ENCODE measurements around the gene TLE2.

The TLE2 gene

DNA sequence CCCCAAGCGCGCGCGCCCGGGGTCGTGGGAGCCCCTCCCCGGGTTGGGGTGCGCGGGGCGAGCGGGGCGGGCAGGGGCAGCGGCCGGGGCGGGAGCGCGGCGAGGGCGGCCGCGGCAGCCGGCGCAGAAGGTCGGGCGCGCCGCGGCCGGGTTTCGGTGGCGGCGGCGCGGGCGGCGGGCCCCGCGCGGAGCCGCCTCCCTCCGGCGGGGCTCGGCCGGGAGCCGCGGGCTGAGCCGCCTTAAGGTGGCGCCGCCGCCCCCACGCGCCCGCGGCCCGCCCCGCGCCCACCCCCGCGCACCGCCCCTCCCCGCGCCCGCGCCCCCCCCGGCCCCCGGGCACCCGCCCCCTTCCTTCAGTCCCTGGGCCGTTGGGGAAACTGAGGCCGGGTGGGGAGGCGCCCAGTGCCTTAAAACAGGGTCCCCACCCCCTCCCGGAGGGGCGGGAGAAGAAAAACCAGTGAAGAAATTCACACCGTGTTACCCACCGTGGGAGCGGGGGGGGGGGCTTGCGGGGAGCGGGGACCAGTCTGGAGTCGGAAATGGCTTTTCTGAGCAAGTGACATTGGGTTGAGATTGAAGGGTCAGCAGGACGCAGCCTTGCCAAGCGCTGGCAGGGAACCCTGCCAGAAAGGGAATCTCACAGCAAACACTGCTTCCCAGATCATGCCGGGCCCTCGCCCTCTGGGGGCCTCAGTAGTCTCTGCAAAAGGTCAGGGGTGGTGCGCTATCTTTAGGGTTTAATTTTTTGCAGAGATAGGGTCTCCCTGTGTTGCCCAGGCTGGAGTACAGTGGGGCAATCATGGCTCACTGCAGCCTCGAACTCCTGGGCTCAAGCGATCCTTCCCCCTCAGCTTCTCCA, at the start of gene TLE2:
TLE2 (minus strand) TSS at position 216 of the 859 bp plus-strand sequence. CDS start 376 bp downstream, outside the sequence.
- Histone ChIP-seq H3K4me3 (peak within 1 kb of the TSS; percentile 82), H3K27ac (peak within 1 kb of the TSS; percentile 14 to 55)
- TF ChIP-seq, protein P1, sequence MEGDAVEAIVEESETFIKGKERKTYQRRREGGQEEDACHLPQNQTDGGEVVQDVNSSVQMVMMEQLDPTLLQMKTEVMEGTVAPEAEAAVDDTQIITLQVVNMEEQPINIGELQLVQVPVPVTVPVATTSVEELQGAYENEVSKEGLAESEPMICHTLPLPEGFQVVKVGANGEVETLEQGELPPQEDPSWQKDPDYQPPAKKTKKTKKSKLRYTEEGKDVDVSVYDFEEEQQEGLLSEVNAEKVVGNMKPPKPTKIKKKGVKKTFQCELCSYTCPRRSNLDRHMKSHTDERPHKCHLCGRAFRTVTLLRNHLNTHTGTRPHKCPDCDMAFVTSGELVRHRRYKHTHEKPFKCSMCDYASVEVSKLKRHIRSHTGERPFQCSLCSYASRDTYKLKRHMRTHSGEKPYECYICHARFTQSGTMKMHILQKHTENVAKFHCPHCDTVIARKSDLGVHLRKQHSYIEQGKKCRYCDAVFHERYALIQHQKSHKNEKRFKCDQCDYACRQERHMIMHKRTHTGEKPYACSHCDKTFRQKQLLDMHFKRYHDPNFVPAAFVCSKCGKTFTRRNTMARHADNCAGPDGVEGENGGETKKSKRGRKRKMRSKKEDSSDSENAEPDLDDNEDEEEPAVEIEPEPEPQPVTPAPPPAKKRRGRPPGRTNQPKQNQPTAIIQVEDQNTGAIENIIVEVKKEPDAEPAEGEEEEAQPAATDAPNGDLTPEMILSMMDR (IDR thresholded peaks at IDR 0.05): no peak

DNA sequence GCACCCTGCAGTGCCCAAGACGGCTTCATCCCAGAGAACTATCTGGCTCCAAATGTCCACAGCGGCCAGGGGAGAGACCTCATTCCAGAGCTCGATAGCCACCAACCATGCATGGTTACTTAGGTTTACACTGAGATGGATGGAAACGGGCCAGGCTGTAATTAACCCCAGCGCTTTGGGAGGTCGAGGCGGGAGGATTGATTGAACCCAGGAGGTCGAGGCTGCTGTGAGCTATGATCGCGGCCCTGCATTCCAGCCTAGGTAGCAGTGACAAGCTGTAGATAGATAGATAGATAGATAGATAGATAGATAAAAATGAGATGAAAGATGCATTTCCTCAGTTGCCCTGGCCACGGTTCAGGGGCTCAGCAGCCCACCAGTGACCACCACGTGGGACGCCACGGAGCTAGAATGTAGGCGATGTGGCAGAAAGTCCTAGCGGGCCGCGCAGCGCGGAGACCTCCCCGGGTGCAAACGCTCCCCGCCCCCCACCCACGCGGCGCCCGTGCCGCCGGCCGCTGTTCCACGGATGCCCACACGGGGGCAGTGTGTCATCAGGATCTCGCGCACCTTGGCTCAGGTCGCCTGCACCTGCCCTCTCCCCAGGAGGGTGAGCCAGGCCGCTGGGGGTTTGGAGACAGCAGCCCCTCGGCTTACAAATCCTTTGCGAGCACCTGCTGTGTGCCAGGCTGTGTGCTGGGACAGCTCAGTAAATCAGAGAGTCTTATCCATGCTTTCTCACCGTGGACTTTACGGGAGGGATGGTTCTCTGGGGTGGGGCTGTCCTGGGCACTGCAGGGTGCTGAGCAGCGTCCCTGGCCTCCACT, 46.7 kb upstream of the TLE2 start:
- DNase-seq (ENCODE audit: low spot score): no peak
- TF ChIP-seq, protein P1 (IDR thresholded peaks at IDR 0.05): peak; percentile 97
- H3K4me3 ChIP-seq: peak overlapping the region; percentile 37
- H3K27ac ChIP-seq: no peak overlapping the region

More for the DNA sequence above, at the start of gene TLE2:
- DNase-seq (ENCODE audit: low spot score): no peak

DNA sequence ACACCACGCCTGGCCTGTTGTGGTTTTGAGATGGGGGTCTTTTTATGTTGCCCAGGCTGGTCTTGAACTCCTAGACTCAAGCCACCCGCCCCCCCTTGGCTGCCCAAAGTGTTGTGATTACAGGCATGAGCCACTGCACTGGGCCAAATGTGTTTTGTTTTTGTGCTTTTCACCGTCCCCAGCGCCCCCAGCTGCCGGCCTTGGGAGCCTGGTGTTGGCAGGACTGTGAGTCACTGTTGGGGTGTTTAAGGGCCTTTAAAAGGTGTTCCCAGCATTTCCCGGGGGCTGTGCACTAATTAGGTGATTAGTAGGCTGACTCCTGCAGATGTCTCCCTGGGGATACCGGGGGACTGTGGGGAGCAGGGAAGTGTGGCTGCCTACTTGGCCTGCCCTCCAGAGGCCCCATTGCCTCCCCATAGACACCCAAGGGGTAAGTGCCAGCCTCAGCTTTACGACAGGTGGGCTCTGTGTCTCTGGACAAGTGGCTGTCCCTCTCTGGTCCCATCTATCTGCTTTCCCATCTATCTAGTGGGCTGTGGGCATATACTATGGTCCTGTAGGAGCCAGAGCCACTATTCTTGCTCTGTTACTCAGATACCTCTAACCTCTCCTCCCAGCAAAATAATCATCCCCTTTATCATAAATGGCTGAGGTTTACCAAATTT, 45.0 kb upstream of the TLE2 start:
- H3K4me3 ChIP-seq: no peak overlapping the region
- DNase-seq (ENCODE audit: low spot score): peak; percentile 71
- H3K27ac ChIP-seq: no peak overlapping the region
- TF ChIP-seq, protein P1 (IDR thresholded peaks at IDR 0.05): no peak

DNA sequence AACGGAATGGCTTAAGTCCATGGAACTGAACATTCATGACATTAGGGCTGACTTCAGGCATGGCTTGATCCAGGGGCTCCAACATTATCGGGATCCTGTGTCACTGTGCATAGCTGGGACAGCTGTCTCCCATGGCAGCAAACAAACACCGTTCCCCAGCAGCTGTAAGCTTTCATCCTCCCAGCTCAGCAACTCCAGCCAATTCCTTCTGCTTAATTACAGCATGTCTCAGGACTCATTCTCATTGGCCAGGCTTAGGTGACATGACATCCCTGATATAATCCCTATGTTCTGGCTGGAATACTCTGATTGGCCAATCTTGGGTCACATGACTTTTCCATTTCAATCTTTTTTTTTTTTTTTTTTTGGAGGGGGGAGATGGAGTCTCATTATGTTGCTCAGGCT, 44.1 kb upstream of the TLE2 start:
- peak; percentile 65 for DNase-seq (ENCODE audit: low spot score)
- Histone ChIP-seq H3K4me3 (no peak overlapping the region), H3K27ac (no peak overlapping the region)
- TF ChIP-seq, protein P1 (IDR thresholded peaks at IDR 0.05): no peak

DNA sequence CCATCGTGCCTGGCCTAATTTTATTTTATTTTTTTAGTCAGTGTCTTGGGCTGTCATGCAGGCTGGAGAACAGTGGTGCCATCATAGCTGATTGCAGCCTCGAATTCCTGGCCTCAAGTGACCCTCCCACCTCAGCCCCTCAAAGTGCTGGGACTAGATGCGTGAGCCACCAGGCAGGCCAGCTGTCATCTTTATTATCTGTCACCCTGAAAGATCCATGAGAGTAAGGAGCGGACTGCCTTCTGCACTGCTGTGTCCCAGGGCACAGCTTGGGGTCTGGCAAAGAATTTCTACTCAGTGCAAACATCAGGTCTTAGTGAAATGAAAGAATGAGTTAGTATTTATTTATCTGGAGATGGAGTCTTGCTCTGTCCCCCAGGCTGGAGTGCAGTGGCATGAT, 42.7 kb upstream of the TLE2 start:
- no peak for DNase-seq (ENCODE audit: low spot score)
- H3K27ac ChIP-seq: no peak overlapping the region
- TF ChIP-seq, protein P1 (IDR thresholded peaks at IDR 0.05): no peak
- H3K4me3 ChIP-seq: no peak overlapping the region

DNA sequence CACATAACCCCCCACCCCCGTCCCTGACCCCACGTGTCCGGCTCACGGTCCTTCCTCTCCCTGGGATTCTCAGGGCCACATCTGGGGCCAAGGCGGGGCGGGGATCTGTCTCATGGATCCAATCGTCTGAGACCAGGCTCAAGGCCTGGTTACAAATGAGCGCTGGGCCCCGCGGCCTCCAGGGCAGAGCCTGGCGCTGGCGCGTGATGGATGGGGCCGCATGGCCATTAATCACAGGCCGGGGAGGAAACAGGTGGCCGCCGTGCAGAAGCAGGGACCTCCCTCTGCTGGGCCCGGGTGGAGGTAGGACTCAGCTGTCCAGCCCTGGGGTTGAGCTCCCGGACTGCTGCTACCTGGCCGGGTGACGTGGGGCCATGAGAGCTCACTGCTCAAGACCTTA, 39.0 kb upstream of the TLE2 start:
- TF ChIP-seq, protein P1 (IDR thresholded peaks at IDR 0.05): no peak
- Histone ChIP-seq H3K4me3 (no peak overlapping the region), H3K27ac (no peak overlapping the region)
- DNase-seq (ENCODE audit: low spot score): no peak
